ENCODE measurements around the gene STAM2.
"Not testable (repeated sequence)": the region's sequence is repeated elsewhere in the genome, so short reads cannot be mapped to it uniquely, and the experiment has no call there.

The STAM2 gene

GRCh38 chr2:152099367-152100050 lies 76.1 kb downstream of the STAM2 start:
- Mint-ChIP-seq H3K4me3 (peak overlapping the region; percentile 84 to 90), H3K27ac (peak overlapping the region; percentile 11 to 71), H3K9me3 (no peaks in the 10 kb centered on the region), H3K27me3 (peaks cover 54% of the 10 kb centered on the region), H3K4me1 (peaks cover 24% of the 10 kb centered on the region)
- DNase-seq (no peak), ATAC-seq (peak; percentile 29)

DNA sequence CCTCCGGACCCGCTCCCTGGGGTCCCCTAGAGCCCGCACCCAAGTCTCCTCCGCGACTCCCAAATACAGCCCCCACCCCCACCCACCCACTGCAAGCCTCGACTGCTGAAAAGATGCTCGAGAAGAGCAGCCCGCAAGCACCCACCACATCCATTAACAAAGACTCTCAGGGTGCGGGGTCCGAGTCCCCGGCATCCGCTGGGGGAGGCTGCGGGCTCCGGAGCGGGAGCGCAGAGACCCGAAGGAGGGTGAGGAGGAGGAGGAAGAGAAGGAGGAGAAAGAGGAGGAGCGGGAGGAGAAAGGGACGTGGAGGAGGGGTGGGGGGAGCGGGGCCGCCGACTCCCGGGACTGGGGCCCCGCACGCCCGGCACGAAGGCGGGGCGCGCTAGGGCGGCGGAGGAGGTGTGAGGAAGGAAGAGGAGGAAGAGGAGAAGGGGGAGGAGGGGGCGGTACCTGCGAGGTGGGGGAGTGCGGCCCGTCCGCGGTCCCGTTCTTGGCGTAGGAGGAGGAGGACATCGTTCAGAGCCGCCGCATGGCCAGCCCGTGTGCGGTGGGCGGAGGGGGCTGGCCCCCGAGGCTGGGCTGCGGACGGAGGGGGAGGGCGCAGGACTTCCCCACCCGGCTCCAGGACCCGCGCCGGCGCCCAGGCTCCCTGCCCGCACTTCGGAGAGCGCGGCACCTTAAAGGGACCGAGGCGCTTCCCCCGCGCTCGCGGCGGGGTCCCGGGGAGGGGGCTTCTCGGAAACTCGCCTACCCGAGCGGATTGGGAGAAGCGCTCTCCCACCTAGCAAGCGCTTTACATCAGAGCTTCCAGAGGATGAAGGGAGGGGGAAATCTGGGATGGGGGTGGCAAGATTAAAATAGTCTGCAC lies 76.8 kb downstream of the STAM2 start, which contains the start of gene CACNB4:
Gene CACNB4 (minus strand): TSS at position 549 of the 871 bp plus-strand sequence.
- H3K4me1 Mint-ChIP-seq: peaks cover 24% of the 10 kb centered on the region
- peak within 1 kb of the TSS; percentile 11 to 71 for H3K27ac Mint-ChIP-seq
- no peaks in the 10 kb centered on the region for H3K9me3 Mint-ChIP-seq
- H3K4me3 Mint-ChIP-seq: peak within 1 kb of the TSS; percentile 84 to 90
- ATAC-seq (peak; percentile 71), DNase-seq (no peak)
- H3K27me3 Mint-ChIP-seq: peaks cover 51% of the 10 kb centered on the region

DNA sequence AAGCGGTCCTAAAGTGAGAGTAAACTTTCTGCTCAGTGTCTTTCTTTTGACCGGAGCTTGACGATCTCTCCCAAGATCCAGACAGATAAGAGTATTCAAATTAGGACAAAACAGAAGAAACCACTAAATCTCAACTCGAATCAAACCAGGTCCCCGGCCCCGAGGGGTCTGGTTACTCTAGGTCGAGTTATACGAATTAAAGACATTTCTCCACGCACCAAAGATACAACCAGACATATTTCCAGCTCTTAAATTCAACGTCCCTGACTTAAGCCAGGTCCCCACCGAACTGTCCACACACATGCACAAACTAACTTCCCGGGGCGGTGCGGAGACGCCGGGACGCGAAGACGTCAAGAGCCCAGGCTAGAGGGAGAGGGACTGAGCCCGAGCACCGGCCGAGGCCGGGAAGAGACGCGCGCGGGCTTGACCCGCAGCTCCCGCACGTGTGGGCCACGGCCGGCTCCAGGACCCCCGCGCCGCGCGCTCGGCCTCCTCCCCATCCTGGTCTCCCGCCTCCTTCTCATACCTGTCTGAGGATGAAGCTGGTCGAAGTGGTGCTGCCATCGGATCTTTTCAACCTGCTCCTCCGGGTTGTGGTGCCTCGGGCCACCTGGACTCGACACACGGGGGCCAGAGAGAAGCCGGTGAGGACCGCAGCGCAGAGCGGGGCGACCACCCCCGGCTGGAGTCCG lies 77.6 kb downstream of the STAM2 start:
- H3K27me3 Mint-ChIP-seq: peaks cover 51% of the 10 kb centered on the region

DNA sequence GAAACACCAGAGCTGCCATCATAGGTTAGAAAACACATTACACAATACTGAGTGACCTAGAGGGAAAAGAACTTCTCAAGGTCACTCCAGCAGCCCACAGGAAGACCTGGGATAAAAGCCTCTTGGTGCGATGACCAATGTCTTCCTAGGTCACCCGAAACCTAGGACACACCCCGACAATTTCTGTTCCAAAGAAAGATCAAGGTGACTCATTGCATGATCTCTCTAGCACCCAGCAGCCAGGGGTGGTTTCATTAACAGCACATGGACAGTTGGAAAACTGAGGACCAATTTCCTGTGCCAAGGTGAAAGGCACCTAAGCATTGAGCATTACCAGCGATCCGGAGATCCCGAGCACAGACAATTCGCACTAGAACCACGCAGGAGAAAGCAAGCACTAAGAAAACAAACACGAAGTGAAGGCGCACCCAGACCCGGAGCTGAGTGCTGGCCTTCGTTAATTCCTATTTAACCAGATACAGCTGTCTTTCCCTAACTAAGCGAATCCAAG lies 78.2 kb downstream of the STAM2 start:
- ATAC-seq: peak; percentile 8
- Mint-ChIP-seq H3K27me3 (peaks cover 51% of the 10 kb centered on the region), H3K27ac (no peak overlapping the region)

More for the DNA sequence above, 77.6 kb downstream of the STAM2 start:
- H3K27ac Mint-ChIP-seq: no peak overlapping the region
- ATAC-seq: peak; percentile 53
- peaks cover 24% of the 10 kb centered on the region for H3K4me1 Mint-ChIP-seq
- no peak for DNase-seq
- H3K9me3 Mint-ChIP-seq: no peaks in the 10 kb centered on the region
- peak overlapping the region; percentile 84 to 90 for H3K4me3 Mint-ChIP-seq

GRCh38 chr2:152095146-152095545 lies 80.4 kb downstream of the STAM2 start:
- Mint-ChIP-seq H3K4me3 (no peak overlapping the region), H3K27ac (no peak overlapping the region), H3K4me1 (peaks cover 24% of the 10 kb centered on the region), H3K27me3 (peaks cover 44% of the 10 kb centered on the region), H3K9me3 (no peaks in the 10 kb centered on the region)
- ATAC-seq (no peak), DNase-seq (no peak)

More for the DNA sequence above, 78.2 kb downstream of the STAM2 start:
- DNase-seq: no peak
- peaks cover 24% of the 10 kb centered on the region for H3K4me1 Mint-ChIP-seq
- H3K4me3 Mint-ChIP-seq: peak overlapping the region; percentile 84 to 90
- H3K9me3 Mint-ChIP-seq: no peaks in the 10 kb centered on the region

DNA sequence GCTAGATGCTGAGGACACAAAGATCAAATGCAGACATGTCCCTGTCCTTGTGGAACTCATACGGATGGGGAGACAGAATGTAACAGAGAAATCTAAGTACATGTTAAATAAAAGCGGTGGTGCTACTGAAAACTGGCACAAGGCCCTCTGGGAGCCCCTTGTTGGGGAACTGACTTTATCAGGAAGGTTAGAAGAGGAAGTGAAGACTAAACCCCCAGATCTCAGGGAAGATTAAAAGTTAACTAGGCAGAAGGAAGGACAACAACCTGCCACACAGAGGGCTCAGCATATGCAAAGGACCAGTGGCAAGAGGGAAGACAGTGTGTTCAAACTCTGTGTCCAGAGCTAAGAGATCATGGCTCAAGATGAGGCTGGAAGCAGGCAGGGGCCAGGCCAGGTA lies 81.5 kb downstream of the STAM2 start:
- Mint-ChIP-seq H3K4me1 (peaks cover 18% of the 10 kb centered on the region), H3K27ac (no peak overlapping the region), H3K9me3 (no peaks in the 10 kb centered on the region), H3K4me3 (no peak overlapping the region), H3K27me3 (peaks cover 38% of the 10 kb centered on the region)
- no peak for ATAC-seq
- no peak for DNase-seq

DNA sequence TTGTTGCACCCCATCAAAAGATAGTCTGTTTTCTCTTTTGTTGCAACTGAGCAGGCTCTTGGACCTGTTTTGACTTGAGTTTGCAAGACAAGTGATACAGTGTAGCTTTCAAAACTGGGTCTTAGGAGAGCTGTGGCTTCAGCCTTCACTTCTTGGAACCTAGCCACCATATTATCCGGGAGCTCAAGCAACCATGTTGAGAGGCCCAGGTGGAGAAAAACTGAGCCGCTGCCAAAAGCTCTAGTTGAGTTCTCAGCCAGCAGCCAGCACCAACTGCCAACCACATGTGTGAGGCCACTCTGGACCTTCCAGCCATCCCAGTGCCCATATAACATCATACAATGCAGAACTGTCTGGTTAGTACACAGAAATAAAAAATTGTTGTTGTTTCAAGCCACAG lies 82.1 kb downstream of the STAM2 start:
- DNase-seq: no peak
- Mint-ChIP-seq H3K4me1 (peaks cover 14% of the 10 kb centered on the region), H3K4me3 (no peak overlapping the region), H3K27me3 (peaks cover 35% of the 10 kb centered on the region), H3K27ac (no peak overlapping the region), H3K9me3 (no peaks in the 10 kb centered on the region)
- no peak for ATAC-seq

DNA sequence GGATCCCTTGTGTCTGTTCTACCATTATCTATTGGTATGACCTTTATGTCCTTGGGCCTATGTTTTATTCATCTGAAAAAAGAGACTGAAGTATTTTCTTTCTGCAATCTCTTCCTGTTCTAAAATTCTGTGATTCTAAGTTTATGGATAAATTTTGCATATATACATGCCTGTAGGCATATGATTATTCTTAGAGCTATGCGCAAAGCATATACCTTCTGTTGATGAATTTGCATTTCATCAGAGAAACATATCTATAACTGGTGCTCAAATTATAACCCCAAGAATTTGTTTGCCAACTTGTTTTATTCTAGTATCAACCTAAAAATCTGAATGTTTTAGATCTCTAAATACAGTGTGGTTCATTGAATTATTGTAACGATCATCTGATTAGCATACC lies 83.5 kb downstream of the STAM2 start:
- H3K4me3 Mint-ChIP-seq: no peak overlapping the region
- no peak overlapping the region for H3K27ac Mint-ChIP-seq
- ATAC-seq (no peak), DNase-seq (no peak)
- H3K27me3 Mint-ChIP-seq: peaks cover 22% of the 10 kb centered on the region
- H3K4me1 Mint-ChIP-seq: peaks cover under 1% of the 10 kb centered on the region
- H3K9me3 Mint-ChIP-seq: no peaks in the 10 kb centered on the region

DNA sequence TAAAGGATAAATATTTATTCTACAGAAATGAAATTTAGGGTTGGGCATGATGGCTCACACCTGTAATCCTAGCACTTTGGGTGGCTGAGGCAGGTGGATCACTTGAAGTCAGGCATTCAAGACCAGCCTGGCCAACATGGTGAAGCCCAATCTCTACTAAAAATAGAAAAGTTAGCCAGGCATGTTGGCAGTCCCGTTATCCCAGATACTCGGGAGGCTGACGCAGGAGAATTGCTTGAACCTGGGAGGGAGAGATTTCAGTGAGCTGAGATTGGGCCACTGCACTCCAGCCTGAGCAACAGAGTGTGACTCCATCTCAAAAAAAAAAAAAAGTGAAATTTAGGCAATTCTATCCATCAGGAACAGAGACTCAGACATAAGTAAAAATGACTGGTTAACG lies 84.8 kb downstream of the STAM2 start:
- DNase-seq, ATAC-seq, H3K9me3 Mint-ChIP-seq, H3K4me3 Mint-ChIP-seq, H3K4me1 Mint-ChIP-seq, H3K27ac Mint-ChIP-seq: not testable (repeated sequence)
- peaks cover 19% of the 10 kb centered on the region for H3K27me3 Mint-ChIP-seq

GRCh38 chr2:152089238-152089637 lies 86.3 kb downstream of the STAM2 start:
- DNase-seq (no peak), ATAC-seq (no peak)
- Mint-ChIP-seq H3K4me3 (no peak overlapping the region), H3K9me3 (no peaks in the 10 kb centered on the region), H3K4me1 (no peaks in the 10 kb centered on the region), H3K27me3 (peaks cover 9% of the 10 kb centered on the region), H3K27ac (no peak overlapping the region)

DNA sequence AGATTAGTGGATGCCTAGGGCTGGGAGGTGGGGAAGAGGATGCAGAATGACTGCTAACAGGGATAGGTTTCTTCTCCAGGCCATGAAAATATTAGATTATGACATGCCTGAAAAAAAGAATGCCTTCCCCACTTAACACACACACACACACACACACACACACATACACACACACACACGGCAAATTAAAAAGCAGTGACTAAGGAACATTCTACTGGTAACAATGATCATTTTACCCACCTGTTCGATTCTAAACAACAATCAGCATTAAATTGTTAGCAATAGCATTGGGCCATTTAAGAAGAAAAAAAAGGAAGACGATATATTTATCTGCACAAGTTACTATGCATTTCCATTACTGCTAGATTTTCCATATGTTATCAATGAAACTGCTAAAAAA lies 87.6 kb downstream of the STAM2 start:
- peaks cover 8% of the 10 kb centered on the region for H3K27me3 Mint-ChIP-seq
- no peak overlapping the region for H3K4me3 Mint-ChIP-seq
- ATAC-seq: no peak
- no peaks in the 10 kb centered on the region for H3K4me1 Mint-ChIP-seq
- no peak overlapping the region for H3K27ac Mint-ChIP-seq
- no peaks in the 10 kb centered on the region for H3K9me3 Mint-ChIP-seq
- DNase-seq: no peak

- ATAC-seq: no peak
- no peaks in the 10 kb centered on the region for H3K9me3 Mint-ChIP-seq
Measured at GRCh38 chr2:152086231-152086630, 89.3 kb downstream of the STAM2 start.

GRCh38 chr2:152084076-152084475 lies 91.5 kb downstream of the STAM2 start:
- ATAC-seq (no peak), DNase-seq (no peak)
- Mint-ChIP-seq H3K4me1 (no peaks in the 10 kb centered on the region), H3K9me3 (no peaks in the 10 kb centered on the region), H3K27ac (no peak overlapping the region), H3K4me3 (no peak overlapping the region), H3K27me3 (peaks cover 3% of the 10 kb centered on the region)

More at GRCh38 chr2:152086231-152086630, 89.3 kb downstream of the STAM2 start:
- no peak overlapping the region for H3K4me3 Mint-ChIP-seq
- H3K27me3 Mint-ChIP-seq: peaks cover 8% of the 10 kb centered on the region
- DNase-seq: no peak
- H3K27ac Mint-ChIP-seq: no peak overlapping the region
- H3K4me1 Mint-ChIP-seq: no peaks in the 10 kb centered on the region

GRCh38 chr2:152083202-152083875 lies 92.2 kb downstream of the STAM2 start:
- no peak overlapping the region for H3K4me3 Mint-ChIP-seq
- H3K27me3 Mint-ChIP-seq: no peaks in the 10 kb centered on the region
- H3K4me1 Mint-ChIP-seq: no peaks in the 10 kb centered on the region
- H3K27ac Mint-ChIP-seq: no peak overlapping the region
- H3K9me3 Mint-ChIP-seq: no peaks in the 10 kb centered on the region
- DNase-seq (no peak), ATAC-seq (no peak)

DNA sequence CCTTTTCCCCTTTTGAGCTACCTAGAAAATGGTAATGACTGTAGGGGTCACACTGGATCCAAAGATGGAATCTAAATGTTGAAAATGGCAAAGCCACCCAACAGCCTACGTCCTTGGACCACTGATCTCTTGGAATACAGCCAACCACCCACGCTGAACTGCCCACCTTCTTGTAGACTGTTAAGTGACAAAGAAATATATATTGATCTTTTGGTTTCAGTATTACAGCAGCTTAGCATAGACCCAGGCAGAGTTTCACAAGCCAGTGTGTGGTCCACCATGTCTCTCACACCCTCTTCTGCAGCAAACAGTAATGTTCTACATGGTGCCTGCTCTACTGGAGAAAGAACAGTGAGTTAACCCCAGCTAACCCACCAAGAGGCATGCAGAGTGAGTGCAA lies 96.9 kb downstream of the STAM2 start:
- H3K9me3 Mint-ChIP-seq: peaks cover 0 to 10% of the 10 kb centered on the region in 2 donors
- no peaks in the 10 kb centered on the region for H3K27me3 Mint-ChIP-seq
- no peak for ATAC-seq
- H3K4me3 Mint-ChIP-seq: no peak overlapping the region
- DNase-seq: no peak
- H3K27ac Mint-ChIP-seq: no peak overlapping the region
- no peaks in the 10 kb centered on the region for H3K4me1 Mint-ChIP-seq
